GM12878 (cell line): ENCODE measurements around the gene TMEM138. TPM values are rescaled to one million over a fixed set of nuclear protein-coding genes. Genes with fewer than 3 reads are reported as not detected.

Experiments used
- ATAC-seq: fragments of 200-7000 bp; cut with Tn5 transposase; 3 replicates; pipeline ENCODE4 v1.9.1; 2020; ENCODE audit warnings: mild to moderate bottlenecking, moderate library complexity
- BruUV-seq: library from RNA; stranded (reverse); fragments of 400-500 nt; replicated peaks from 2 replicates; lab custom pipeline; 2021; lab: Mats Ljungman, UMichigan
- CTCF ChIA-PET: fragments of 300-600 bp; sonication (Branson Sonifier 250); formaldehyde crosslinking; extraction: SDS; loops from one replicate; lab custom pipeline; 2021; ENCODE audit warnings: inconsistent platforms; lab: Yijun Ruan, JAX
- POLR2A ChIA-PET: fragments of 350-600 bp; formaldehyde crosslinking; extraction: SDS; loops from one replicate; lab custom pipeline; 2021; ENCODE audit warnings: inconsistent platforms; lab: Charles Lee
- RAD21 ChIA-PET: fragments of 300-600 bp; sonication (Branson Sonifier 250); formaldehyde crosslinking; loops from one replicate; lab custom pipeline; 2023; ENCODE audit warnings: antibody characterized with exemption; ENCODE audit not compliant: unreplicated experiment; lab: Charles Lee
- SMC1A ChIA-PET: fragments of 300-600 bp; sonication (Branson Sonifier 250); formaldehyde crosslinking; loops from one replicate; lab custom pipeline; 2023; ENCODE audit not compliant: unreplicated experiment, uncharacterized antibody; lab: Charles Lee
- DNase-seq: peaks from one replicate; pipeline ENCODE4 v3.0.0-alpha.2; 2011; ENCODE audit warnings: low read depth, low spot score
- FAIRE-seq: peaks from 3 replicates; lab custom pipeline; 2011; peaks lifted over from hg19 to GRCh38; lab: Jason Lieb, UNC
- H2AFZ ChIP-seq: 2 replicates; pipeline ENCODE4 v1.6.0; 2011; ENCODE audit warnings: low read depth, low read length, control low read depth; ENCODE audit not compliant: control insufficient read depth
- H3K27ac ChIP-seq: 2 replicates; pipeline ENCODE4 v1.5.1; 2011; ENCODE audit warnings: control low read depth; ENCODE audit not compliant: control insufficient read depth, insufficient read depth
- H3K27me3 ChIP-seq, 2 experiments: replicated peaks in 1 of 2; 2 replicates each; pipeline versions ENCODE4 v1.6.0 to v1.6.1; 2011; ENCODE audit warnings: low read length in 1 of 2; ENCODE audit not compliant: control insufficient read depth in 2 of 2, insufficient read depth in 2 of 2
- H3K36me3 ChIP-seq, 2 experiments: 2 replicates each; pipeline ENCODE4 v1.5.1; 2011; ENCODE audit warnings: low read length in 1 of 2; ENCODE audit not compliant: control insufficient read depth in 2 of 2, insufficient read depth in 2 of 2
- H3K4me1 ChIP-seq: 2 replicates; pipeline ENCODE4 v1.6.1; 2011; ENCODE audit warnings: mild to moderate bottlenecking, low read length, moderate library complexity, mixed read lengths; ENCODE audit not compliant: control insufficient read depth, insufficient read depth
- H3K4me2 ChIP-seq: 2 replicates; pipeline ENCODE4 v1.6.0; 2011; ENCODE audit warnings: control low read depth; ENCODE audit not compliant: control insufficient read depth, insufficient read depth
- H3K4me3 ChIP-seq: fragments of 200-600 bp; sonication (generic); 2 replicates; pipeline ENCODE4 v1.5.1; 2016
- H3K79me2 ChIP-seq: 2 replicates; pipeline ENCODE4 v1.6.0; 2011; ENCODE audit warnings: low read length; ENCODE audit not compliant: control insufficient read depth, insufficient read depth
- H3K9ac ChIP-seq: 2 replicates; pipeline ENCODE4 v1.8.0; 2011; ENCODE audit warnings: low read length, control low read depth, mixed read lengths; ENCODE audit not compliant: control insufficient read depth, insufficient read depth
- H3K9me3 ChIP-seq: replicated peaks from 3 replicates; pipeline ENCODE4 v1.5.1; 2011; ENCODE audit warnings: mild to moderate bottlenecking, low read length; ENCODE audit not compliant: control insufficient read depth, insufficient read depth
- H4K20me1 ChIP-seq: 2 replicates; pipeline ENCODE4 v1.6.0; 2011; ENCODE audit not compliant: control insufficient read depth, insufficient read depth
- BACH1 ChIP-seq: fragments of 450-650 bp; IDR thresholded peaks from 2 replicates; pipeline ENCODE4 v1.6.1; 2017; ENCODE audit warnings: mild to moderate bottlenecking, borderline replicate concordance
- BMI1 ChIP-seq: fragments of 450-650 bp; IDR thresholded peaks from 2 replicates; pipeline ENCODE4 v1.6.1; 2016; ENCODE audit warnings: mild to moderate bottlenecking, moderate library complexity, borderline replicate concordance
- BRCA1 ChIP-seq: IDR thresholded peaks from 2 replicates; pipeline ENCODE4 v1.6.1; 2011; ENCODE audit warnings: low read depth, low read length, improper control_type of control experiment
- EP300 ChIP-seq, 2 experiments: fragments of 150-350 bp in 1 of 2; IDR thresholded peaks; 2 replicates each; pipeline ENCODE4 v1.6.1; 2011 to 2012; ENCODE audit warnings: low read depth in 2 of 2, low read length in 2 of 2, borderline replicate concordance in 1 of 2, improper control_type of control experiment in 1 of 2, inconsistent platforms in 1 of 2; ENCODE audit not compliant: control insufficient read depth in 1 of 2
- FOS ChIP-seq: IDR thresholded peaks from 3 replicates; pipeline ENCODE4 v1.6.1; 2011; ENCODE audit warnings: borderline replicate concordance; ENCODE audit not compliant: insufficient read length; ENCODE audit errors: extremely low read depth
- RAD51 ChIP-seq: fragments of 450-650 bp; IDR thresholded peaks from 2 replicates; pipeline ENCODE4 v1.6.1; 2016; ENCODE audit warnings: moderate library complexity, mild to moderate bottlenecking, inconsistent platforms
- SREBF2 ChIP-seq: IDR thresholded peaks from 2 replicates; pipeline ENCODE4 v1.6.1; 2012; ENCODE audit warnings: mild to moderate bottlenecking, low read length
- STAT1 ChIP-seq: fragments of 450-650 bp; conservative IDR thresholded peaks from 2 replicates; pipeline ENCODE4 v1.6.1; 2014; ENCODE audit warnings: antibody characterized with exemption, mild to moderate bottlenecking
- SUZ12 ChIP-seq: fragments of 200-600 bp; sonication (generic); IDR thresholded peaks from one replicate; pipeline ENCODE4 v1.6.1; 2018; ENCODE audit warnings: antibody characterized with exemption, mild to moderate bottlenecking; ENCODE audit not compliant: unreplicated experiment
- ZNF217 ChIP-seq: fragments of 450-650 bp; IDR thresholded peaks from 2 replicates; pipeline ENCODE4 v1.6.1; 2017; ENCODE audit warnings: antibody characterized with exemption, mild to moderate bottlenecking
- WGBS: methylation state at CpG from one replicate; pipeline ENCODE4 v1.1.6; 2016; ENCODE audit warnings: low lambda C conversion rate; ENCODE audit not compliant: insufficient replicate concordance, insufficient coverage; ENCODE audit errors: missing lambda C conversion rate; 5-methylcytosine and 5-hydroxymethylcytosine counted together
- in situ Hi-C: fragments of 300-500 bp; cut with MboI; formaldehyde crosslinking; loops from 9 replicates; pipeline ENCODE4 v1.14.3; 2018; ENCODE audit warnings: mixed read lengths
- intact Hi-C: fragments of 100-400 bp; cut with micrococcal nuclease; formaldehyde crosslinking; loops from one replicate; pipeline ENCODE4 v1.14.2; 2022; ENCODE audit not compliant: unreplicated experiment
- polyA plus RNA-seq, 11 experiments: library from polyadenylated mRNA; depleted of rRNA in 4 of 11; unstranded in 6 of 11; stranded (reverse) in 5 of 11; fragments of >200 nt; fragmentation: Nextera tagmentation in 4 of 11; fragmentation: Illumina TruSeq in 1 of 11; extraction: Ambion mirVana in 4 of 11; extraction: Trizol in 1 of 11; gene quantifications; 1 replicate in 1 of 11; 2 replicates in 10 of 11; pipeline versions ENCODE4 v1.2.1 to v1.2.3, GENCODE V29; 2011 to 2016; ENCODE audit warnings: inconsistent platforms in 2 of 11, missing spikeins in 2 of 11, low read depth in 1 of 11
- total RNA-seq, 4 experiments: library from RNA; depleted of rRNA in 3 of 4; stranded (reverse); fragments of >200 nt in 3 of 4; fragmentation: Illumina TruSeq in 1 of 4; extraction: Trizol in 1 of 4; gene quantifications; 2 replicates each; pipeline versions ENCODE4 v1.2.1 to v1.2.3, GENCODE V29; 2013 to 2021
- TF ChIP-seq, protein P1 (sequence below): fragments of 450-650 bp; formaldehyde crosslinking; IDR thresholded peaks from 2 replicates; pipeline ENCODE4 v1.4.0; 2020; ENCODE audit warnings: mild to moderate bottlenecking, moderate library complexity
- TF ChIP-seq, protein P2 (sequence below): fragments of 450-650 bp; IDR thresholded peaks from 2 replicates; pipeline ENCODE4 v1.6.1; 2018; ENCODE audit warnings: mild to moderate bottlenecking, low read depth, moderate library complexity; ENCODE audit not compliant: partially characterized antibody
- TF ChIP-seq, protein P3 (sequence below): IDR thresholded peaks from 2 replicates; pipeline ENCODE4 v1.6.1; 2012; ENCODE audit warnings: low read depth, low read length, improper control_type of control experiment

The TMEM138 gene
- total and polyA plus RNA-seq, 10 of the 15 experiments (the other 5 are each of a cell fraction or from before 2014, with no cell fraction given) = 28.5 to 116 (median 73.4) TPM

DNA sequence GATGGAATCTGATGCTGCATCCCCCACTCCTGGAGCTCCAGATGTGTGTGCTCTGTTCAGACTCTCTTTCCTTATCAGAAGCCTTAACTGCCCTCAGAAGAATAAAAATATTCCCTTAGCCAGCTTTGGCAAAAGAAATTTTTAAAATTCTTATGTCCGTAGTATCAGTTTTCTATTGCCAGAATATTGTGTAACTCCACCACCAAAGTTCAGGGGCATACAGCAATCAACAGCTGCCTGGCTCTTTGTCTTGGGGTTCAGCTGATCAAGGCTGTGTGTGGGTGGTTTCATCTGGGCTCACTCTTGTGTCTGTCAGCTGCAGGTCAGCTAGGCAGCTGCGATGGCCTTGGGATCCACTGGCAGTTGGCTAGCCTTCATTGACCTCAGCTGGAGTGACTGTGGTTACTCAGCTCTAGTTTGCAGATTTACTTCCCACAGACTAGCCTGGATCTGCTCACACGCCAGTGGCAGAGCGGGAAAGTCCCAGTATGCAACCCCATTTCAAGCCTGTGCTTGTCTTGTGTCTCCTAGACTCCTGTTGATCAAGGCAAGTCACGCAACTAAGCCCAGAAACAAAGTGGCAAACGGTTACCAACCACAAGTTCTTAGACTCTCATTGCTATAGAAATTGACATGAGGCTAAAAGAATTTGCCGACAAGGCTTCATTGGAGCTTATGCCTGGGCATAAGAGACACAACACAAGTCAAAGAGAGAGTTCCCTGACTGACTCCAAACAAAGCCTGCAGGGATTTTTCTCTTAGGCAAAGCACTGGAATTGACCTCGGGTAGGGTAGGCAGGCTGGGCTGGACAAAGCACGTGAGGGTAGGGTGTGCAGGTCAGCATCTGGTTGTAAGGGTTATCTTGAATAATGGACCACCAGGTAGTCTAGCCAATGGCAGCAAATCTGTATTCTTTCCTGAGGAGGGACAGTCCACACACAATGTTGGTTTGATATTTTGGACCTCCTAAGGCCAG, 7.5 kb downstream of the TMEM138 start:
- DNase-seq = peak; percentile 77
- peaks cover 8% of the 10 kb centered on the region for H3K4me1 ChIP-seq
- ChIA-PET RAD21 (interaction anchor here (0.8 to 8.0 kb wide), 8 partner anchors 11 to 71 kb away, joined by 3 to 72 read pairs (median 6); partner anchors contain the start of genes CYB561A3, TMEM138 and TMEM216), SMC1A (interaction anchor here (1.0 to 4.2 kb wide), 13 partner anchors 11 to 42 kb away, joined by 3 to 84 read pairs (median 5); partner anchors contain the start of genes CYB561A3, DDB1, TKFC and TMEM138), POLR2A (interaction anchor here (0.6 to 7.0 kb wide), 11 partner anchors 11 to 455 kb away, joined by 3 to 111 read pairs (median 4); partner anchors contain the start of genes CYB561A3, TMEM138 and TMEM216), CTCF (interaction anchor here (1.1 to 23.9 kb wide), 12 partner anchors 9 to 269 kb away, joined by 3 to 387 read pairs (median 6); partner anchors contain the start of genes CYB561A3 and TMEM216)
- FAIRE-seq = no peak
- H3K36me3 ChIP-seq = peaks cover 17 to 23% of the 10 kb centered on the region in 2 experiments
- intact Hi-C loops (no loop called here), in situ Hi-C loops (no loop called here)
- peak overlapping the region; percentile 68 for H3K27ac ChIP-seq
- no TSS peak for BruUV-seq
- H3K79me2 ChIP-seq = no peaks in the 10 kb centered on the region; the same call in 1 of the 2 replicates
- H3K9ac ChIP-seq = no peak overlapping the region
- 85% methylated on average over 9 of the region's 9 CpGs for WGBS
- H3K4me3 ChIP-seq = no peak overlapping the region
- no peaks in the 10 kb centered on the region for H4K20me1 ChIP-seq
- H3K4me2 ChIP-seq = 0 out of 2 replicates have a peak overlapping the region, but pooled peaks have one; percentile 11
- peak; percentile 86 for ATAC-seq
- H3K9me3 ChIP-seq = no peaks in the 10 kb centered on the region
- no peak overlapping the region for H2AFZ ChIP-seq
- no peaks in the 10 kb centered on the region for H3K27me3 ChIP-seq
- TF ChIP-seq ZNF217 (no peak), BACH1 (peak; percentile 27; the same call in 1 of the 2 replicates), BMI1 (peak; percentile 36; the same call in 1 of the 2 replicates), FOS (no peak), EP300 (IDR thresholded peaks at IDR 0.05; ENCODE audit: borderline replicate concordance in 1 of 2, control insufficient read depth in 1 of 2, low read depth in 2 of 2, low read length in 2 of 2) (peak; percentile 92 to 93), SUZ12 (no peak), SREBF2 (no peak), RAD51 (0 out of 2 replicates have a peak, but pooled peaks have one; percentile 32), BRCA1 (no peak), STAT1 (no peak)
- TF ChIP-seq, protein P1, sequence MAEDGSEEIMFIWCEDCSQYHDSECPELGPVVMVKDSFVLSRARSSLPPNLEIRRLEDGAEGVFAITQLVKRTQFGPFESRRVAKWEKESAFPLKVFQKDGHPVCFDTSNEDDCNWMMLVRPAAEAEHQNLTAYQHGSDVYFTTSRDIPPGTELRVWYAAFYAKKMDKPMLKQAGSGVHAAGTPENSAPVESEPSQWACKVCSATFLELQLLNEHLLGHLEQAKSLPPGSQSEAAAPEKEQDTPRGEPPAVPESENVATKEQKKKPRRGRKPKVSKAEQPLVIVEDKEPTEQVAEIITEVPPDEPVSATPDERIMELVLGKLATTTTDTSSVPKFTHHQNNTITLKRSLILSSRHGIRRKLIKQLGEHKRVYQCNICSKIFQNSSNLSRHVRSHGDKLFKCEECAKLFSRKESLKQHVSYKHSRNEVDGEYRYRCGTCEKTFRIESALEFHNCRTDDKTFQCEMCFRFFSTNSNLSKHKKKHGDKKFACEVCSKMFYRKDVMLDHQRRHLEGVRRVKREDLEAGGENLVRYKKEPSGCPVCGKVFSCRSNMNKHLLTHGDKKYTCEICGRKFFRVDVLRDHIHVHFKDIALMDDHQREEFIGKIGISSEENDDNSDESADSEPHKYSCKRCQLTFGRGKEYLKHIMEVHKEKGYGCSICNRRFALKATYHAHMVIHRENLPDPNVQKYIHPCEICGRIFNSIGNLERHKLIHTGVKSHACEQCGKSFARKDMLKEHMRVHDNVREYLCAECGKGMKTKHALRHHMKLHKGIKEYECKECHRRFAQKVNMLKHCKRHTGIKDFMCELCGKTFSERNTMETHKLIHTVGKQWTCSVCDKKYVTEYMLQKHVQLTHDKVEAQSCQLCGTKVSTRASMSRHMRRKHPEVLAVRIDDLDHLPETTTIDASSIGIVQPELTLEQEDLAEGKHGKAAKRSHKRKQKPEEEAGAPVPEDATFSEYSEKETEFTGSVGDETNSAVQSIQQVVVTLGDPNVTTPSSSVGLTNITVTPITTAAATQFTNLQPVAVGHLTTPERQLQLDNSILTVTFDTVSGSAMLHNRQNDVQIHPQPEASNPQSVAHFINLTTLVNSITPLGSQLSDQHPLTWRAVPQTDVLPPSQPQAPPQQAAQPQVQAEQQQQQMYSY = 0 out of 2 replicates have a peak, but pooled peaks have one; percentile 6
- TF ChIP-seq, protein P2, sequence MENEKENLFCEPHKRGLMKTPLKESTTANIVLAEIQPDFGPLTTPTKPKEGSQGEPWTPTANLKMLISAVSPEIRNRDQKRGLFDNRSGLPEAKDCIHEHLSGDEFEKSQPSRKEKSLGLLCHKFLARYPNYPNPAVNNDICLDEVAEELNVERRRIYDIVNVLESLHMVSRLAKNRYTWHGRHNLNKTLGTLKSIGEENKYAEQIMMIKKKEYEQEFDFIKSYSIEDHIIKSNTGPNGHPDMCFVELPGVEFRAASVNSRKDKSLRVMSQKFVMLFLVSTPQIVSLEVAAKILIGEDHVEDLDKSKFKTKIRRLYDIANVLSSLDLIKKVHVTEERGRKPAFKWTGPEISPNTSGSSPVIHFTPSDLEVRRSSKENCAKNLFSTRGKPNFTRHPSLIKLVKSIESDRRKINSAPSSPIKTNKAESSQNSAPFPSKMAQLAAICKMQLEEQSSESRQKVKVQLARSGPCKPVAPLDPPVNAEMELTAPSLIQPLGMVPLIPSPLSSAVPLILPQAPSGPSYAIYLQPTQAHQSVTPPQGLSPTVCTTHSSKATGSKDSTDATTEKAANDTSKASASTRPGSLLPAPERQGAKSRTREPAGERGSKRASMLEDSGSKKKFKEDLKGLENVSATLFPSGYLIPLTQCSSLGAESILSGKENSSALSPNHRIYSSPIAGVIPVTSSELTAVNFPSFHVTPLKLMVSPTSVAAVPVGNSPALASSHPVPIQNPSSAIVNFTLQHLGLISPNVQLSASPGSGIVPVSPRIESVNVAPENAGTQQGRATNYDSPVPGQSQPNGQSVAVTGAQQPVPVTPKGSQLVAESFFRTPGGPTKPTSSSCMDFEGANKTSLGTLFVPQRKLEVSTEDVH = no peak
- TF ChIP-seq, protein P3, sequence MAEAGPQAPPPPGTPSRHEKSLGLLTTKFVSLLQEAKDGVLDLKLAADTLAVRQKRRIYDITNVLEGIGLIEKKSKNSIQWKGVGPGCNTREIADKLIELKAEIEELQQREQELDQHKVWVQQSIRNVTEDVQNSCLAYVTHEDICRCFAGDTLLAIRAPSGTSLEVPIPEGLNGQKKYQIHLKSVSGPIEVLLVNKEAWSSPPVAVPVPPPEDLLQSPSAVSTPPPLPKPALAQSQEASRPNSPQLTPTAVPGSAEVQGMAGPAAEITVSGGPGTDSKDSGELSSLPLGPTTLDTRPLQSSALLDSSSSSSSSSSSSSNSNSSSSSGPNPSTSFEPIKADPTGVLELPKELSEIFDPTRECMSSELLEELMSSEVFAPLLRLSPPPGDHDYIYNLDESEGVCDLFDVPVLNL = no peak
